ENCODE results near the gene ARHGEF38. TPM values are rescaled to one million over a fixed set of nuclear protein-coding genes. Genes with fewer than 3 reads are reported as not detected.
A peak's percentile ranks its signal among the peaks of the same experiment; 100 is the strongest.
"Not testable (repeated sequence)": the region's sequence is repeated elsewhere in the genome, so short reads cannot be mapped to it uniquely, and the experiment has no call there.

Gene ARHGEF38
- total RNA-seq, 3 donors from 2014 or later = 56.9 to 62.9 TPM; not detected in 1

- Histone ChIP-seq H3K4me3 (peak overlapping the region in 2 of 3 donors; percentile 6 to 29), H3K27ac (peak overlapping the region in 1 of 2 donors; percentile 12)
Observed at GRCh38 chr4:105714071-105714521, 161.7 kb downstream of the ARHGEF38 start.

DNA sequence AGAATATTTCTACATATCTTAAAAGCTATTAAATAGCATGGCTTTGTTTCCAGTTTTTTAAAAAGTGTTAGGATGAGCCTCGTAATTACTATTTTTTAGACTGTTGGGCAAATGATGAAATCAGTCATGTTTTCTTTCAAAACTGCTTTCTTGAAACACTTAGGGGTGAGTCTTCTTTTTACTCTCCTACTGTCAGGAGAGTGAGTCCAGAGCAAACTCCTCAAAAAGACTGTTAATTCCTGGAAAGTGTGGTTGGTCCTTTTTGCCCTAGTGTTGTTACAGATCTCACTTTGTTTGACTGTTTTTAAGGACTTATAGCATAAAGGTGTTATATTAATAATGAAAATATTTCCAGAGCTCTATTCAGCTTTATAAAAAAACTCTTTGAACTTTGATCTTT lies 162.5 kb downstream of the ARHGEF38 start:
- DNase-seq (ENCODE audit: low spot score in 2 of 2) = no peak
- Histone ChIP-seq H3K9me3 (no peaks in the 10 kb centered on the region), H3K36me3 (peaks cover under 1% of the 10 kb centered on the region), H3K27ac (no peak overlapping the region), H3K4me1 (no peaks in the 10 kb centered on the region), H3K4me3 (no peak overlapping the region), H3K27me3 (no peaks in the 10 kb centered on the region)
- TF ChIP-seq POLR2AphosphoS5 (IDR thresholded peaks at IDR 0.05) (no peak), POLR2A (IDR thresholded peaks at IDR 0.05) (no peak)
- TF ChIP-seq, protein P1, sequence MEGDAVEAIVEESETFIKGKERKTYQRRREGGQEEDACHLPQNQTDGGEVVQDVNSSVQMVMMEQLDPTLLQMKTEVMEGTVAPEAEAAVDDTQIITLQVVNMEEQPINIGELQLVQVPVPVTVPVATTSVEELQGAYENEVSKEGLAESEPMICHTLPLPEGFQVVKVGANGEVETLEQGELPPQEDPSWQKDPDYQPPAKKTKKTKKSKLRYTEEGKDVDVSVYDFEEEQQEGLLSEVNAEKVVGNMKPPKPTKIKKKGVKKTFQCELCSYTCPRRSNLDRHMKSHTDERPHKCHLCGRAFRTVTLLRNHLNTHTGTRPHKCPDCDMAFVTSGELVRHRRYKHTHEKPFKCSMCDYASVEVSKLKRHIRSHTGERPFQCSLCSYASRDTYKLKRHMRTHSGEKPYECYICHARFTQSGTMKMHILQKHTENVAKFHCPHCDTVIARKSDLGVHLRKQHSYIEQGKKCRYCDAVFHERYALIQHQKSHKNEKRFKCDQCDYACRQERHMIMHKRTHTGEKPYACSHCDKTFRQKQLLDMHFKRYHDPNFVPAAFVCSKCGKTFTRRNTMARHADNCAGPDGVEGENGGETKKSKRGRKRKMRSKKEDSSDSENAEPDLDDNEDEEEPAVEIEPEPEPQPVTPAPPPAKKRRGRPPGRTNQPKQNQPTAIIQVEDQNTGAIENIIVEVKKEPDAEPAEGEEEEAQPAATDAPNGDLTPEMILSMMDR (IDR thresholded peaks at IDR 0.05) = no peak
- intact Hi-C loops (cut with DNase I; ENCODE audit: low total_unique reads) = no loop called here

More at GRCh38 chr4:105714071-105714521, 161.7 kb downstream of the ARHGEF38 start:
- no peaks in the 10 kb centered on the region for H3K36me3 ChIP-seq
- no peaks in the 10 kb centered on the region for H3K27me3 ChIP-seq
- intact Hi-C loops (cut with DNase I; ENCODE audit: low total_unique reads) = no loop called here
- no peaks in the 10 kb centered on the region for H3K4me1 ChIP-seq
- no peak for DNase-seq (ENCODE audit: low spot score in 2 of 2)
- no peak for TF ChIP-seq POLR2A (IDR thresholded peaks at IDR 0.05)
- TF ChIP-seq, protein P1 (IDR thresholded peaks at IDR 0.05) = no peak
- TF ChIP-seq POLR2AphosphoS5 (IDR thresholded peaks at IDR 0.05) = no peak
- no peaks in the 10 kb centered on the region for H3K9me3 ChIP-seq

DNA sequence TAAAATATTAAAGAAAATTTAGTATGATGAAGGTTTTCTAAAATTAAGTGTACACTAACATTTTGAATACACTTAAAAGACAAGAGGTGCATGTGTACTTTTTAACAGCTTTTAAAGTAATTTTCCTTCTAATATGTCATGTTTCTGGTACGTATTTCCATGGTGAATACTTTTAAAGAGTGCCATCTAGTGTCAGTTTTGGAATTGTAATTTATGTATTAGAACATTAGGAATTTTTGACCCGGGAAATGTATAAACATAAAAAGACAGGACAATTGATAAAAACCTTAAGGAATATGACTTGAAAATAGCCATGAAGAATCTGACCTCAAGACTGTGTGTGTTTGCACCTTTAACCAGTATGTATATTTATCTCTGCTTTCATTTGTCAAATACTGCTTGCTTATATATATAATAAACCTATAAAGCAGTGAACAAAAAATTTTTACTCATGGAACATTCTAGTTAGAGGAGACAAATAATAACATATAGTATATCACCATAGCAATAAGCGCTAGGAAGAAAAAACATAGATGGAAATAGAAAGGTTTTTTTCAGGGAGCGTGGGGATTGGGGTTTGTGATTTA lies 163.4 kb downstream of the ARHGEF38 start:
- H3K4me1 ChIP-seq = no peaks in the 10 kb centered on the region
- intact Hi-C loops (cut with DNase I; ENCODE audit: low total_unique reads) = no loop called here
- no peak for DNase-seq (ENCODE audit: low spot score in 2 of 2)
- H3K4me3 ChIP-seq = no peak overlapping the region
- no peak overlapping the region for H3K27ac ChIP-seq
- TF ChIP-seq, protein P1 (IDR thresholded peaks at IDR 0.05) = peak in 2 of 3 donors; percentile 32 to 63
- no peak for TF ChIP-seq POLR2A (IDR thresholded peaks at IDR 0.05)
- no peak for TF ChIP-seq POLR2AphosphoS5 (IDR thresholded peaks at IDR 0.05)
- no peaks in the 10 kb centered on the region for H3K9me3 ChIP-seq
- peaks cover 8% of the 10 kb centered on the region for H3K36me3 ChIP-seq
- H3K27me3 ChIP-seq = no peaks in the 10 kb centered on the region

DNA sequence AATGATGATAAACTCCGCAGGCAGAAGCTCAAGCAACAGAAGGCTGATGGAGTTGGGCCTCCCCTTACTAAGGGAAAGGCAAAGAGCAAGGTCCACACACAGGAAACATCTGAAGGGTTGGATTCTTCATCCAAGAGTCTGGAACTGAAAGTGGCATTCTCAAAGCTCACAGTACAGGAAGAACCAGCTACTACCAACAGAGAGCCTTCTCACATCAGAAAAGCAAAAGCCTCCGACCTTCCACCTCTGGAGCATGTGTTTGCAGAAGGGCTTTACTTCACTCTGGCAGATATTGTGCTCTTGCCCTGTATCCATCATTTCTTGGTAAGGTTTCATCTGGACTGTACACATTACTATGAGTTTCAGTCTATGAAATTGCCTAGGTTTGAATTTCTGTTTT lies 166.8 kb downstream of the ARHGEF38 start:
- H3K4me3 ChIP-seq = no peak overlapping the region
- peaks cover 8% of the 10 kb centered on the region for H3K36me3 ChIP-seq
- intact Hi-C loops (cut with DNase I; ENCODE audit: low total_unique reads) = no loop called here
- H3K9me3 ChIP-seq = no peaks in the 10 kb centered on the region
- no peak for TF ChIP-seq POLR2A (IDR thresholded peaks at IDR 0.05)
- no peak for TF ChIP-seq POLR2AphosphoS5 (IDR thresholded peaks at IDR 0.05)
- TF ChIP-seq, protein P1 (IDR thresholded peaks at IDR 0.05) = no peak
- no peaks in the 10 kb centered on the region for H3K27me3 ChIP-seq
- no peak for DNase-seq (ENCODE audit: low spot score in 2 of 2)
- no peak overlapping the region for H3K27ac ChIP-seq
- no peaks in the 10 kb centered on the region for H3K4me1 ChIP-seq

GRCh38 chr4:105725623-105726022 lies 173.2 kb downstream of the ARHGEF38 start:
- Histone ChIP-seq H3K27ac (no peak overlapping the region), H3K27me3 (no peaks in the 10 kb centered on the region), H3K4me3 (no peak overlapping the region), H3K9me3 (peaks cover 0 to 6% of the 10 kb centered on the region in 2 donors), H3K4me1 (no peaks in the 10 kb centered on the region), H3K36me3 (peaks cover under 1% of the 10 kb centered on the region)
- TF ChIP-seq, protein P1 (IDR thresholded peaks at IDR 0.05) = no peak
- no peak for TF ChIP-seq POLR2A (IDR thresholded peaks at IDR 0.05)
- TF ChIP-seq POLR2AphosphoS5 (IDR thresholded peaks at IDR 0.05) = no peak
- DNase-seq (ENCODE audit: low spot score in 2 of 2) = no peak
- intact Hi-C loops (cut with DNase I; ENCODE audit: low total_unique reads) = no loop called here

DNA sequence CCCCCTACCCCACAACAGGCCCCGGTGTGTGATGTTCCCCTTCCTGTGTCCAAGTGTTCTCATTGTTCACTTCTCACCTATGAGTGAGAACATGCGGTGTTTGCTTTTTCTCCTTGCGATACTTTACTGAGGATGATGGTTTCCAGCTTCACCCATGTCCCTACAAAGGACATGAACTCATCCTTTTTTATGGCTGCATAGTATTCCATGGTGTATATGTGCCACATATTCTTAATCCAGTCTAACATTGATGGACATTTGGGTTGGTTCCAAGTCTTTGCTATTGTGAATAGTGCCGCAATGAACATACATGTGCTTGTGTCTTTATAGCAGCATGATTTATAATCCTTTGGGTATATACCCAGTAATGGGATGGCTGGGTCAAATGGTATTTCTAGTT lies 177.5 kb downstream of the ARHGEF38 start:
- H3K4me3 ChIP-seq; H3K36me3 ChIP-seq; H3K4me1 ChIP-seq; DNase-seq (ENCODE audit: low spot score in 2 of 2); H3K27me3 ChIP-seq; intact Hi-C loops (cut with DNase I; ENCODE audit: low total_unique reads); H3K27ac ChIP-seq: not testable (repeated sequence)
- peaks cover 4 to 12% of the 10 kb centered on the region in 2 donors for H3K9me3 ChIP-seq
